HG03135 (cell line): ENCODE measurements around the gene XPNPEP2.

Experiments used
- ATAC-seq: cut with Tn5 transposase; IDR thresholded peaks from one replicate; pipeline ENCODE4 v1.9.1; 2021; ENCODE audit warnings: mild to moderate bottlenecking, moderate library complexity; ENCODE audit not compliant: unreplicated experiment

The XPNPEP2 gene

DNA sequence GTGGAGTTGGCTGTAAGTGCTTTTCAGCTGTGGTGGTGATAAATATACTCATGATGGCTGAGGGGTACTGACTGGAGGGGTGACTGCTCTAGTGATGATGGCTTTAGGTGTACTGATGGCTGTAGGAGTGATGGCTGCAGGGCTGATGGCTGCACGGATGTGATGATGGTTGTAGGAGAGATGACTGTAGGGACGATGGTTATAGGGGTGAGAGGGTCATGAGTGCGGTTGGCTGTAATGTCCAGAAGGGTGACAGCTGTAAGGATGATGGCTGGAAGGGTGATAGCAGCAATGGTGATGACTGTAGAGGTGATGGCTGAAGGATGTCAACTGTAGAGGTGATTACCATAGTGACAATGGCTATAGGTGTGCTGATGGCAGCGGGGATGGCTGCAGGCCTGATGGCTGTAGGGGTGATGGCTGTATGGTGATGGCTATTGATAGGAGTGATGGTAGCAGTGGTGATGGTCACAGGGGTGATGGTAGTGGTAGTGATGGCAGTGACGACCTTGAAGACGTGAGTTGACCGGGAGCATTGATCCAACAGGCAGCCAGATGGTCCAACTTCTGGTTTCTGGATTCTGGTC, 40.4 kb downstream of the XPNPEP2 start:
- ATAC-seq = no peak

DNA sequence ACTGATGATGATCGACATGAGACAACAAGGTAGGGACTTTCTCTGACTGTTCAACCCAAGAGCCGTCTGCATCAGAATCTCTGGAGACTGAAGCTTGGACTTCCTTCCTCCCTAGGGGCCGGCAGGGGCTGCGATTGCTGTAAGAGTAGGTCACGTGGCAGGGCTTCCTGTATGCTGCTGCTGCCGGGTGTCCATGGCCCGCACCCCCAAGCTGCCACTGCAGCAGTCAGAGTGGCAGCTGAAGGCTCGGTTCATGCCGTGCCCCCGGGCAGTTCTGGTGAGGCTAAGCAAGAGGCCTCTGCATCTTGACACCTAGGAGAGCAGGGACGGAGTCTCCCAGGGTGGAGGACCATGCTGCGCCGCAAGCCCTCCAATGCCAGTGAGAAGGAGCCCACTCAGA, 41.0 kb downstream of the XPNPEP2 start, which contains the start of gene SASH3:
Gene SASH3, plus strand, starts transcription at position 203 of the 400 bp plus-strand sequence. Its CDS starts 149 bp downstream, at position 352.
- ATAC-seq = peak; percentile 25

DNA sequence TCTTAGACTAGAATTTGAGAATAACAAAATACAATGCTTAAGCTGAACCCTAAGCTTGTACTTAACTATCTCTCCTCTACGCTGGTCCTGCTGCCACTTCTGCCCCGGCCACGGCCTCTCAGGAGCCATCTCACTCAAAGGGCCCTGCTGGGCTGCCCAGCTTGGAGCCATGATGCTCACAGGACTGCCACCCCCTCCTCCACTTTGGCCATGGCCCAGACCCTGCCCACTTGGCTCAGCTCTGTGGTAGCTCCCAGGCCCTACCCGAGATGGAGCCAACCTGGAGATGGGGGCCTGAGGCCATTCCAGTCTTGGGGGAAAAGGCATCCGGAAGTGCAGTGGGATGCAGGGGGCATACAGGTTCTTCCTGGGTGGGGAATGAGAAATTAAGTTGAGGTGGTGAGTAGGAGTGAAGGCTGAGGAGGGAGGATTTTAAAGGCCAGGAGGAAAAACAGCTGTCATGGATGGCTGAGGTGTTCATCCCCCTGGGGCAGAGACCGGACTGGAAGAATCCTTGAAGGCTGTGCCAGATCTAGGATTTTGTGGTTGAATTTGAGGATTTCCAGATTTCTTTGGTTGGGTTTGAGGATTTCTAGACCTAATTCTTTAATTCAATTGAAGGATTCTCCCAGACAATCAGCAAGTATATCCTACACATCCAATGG, 41.8 kb downstream of the XPNPEP2 start:
- ATAC-seq = no peak

DNA sequence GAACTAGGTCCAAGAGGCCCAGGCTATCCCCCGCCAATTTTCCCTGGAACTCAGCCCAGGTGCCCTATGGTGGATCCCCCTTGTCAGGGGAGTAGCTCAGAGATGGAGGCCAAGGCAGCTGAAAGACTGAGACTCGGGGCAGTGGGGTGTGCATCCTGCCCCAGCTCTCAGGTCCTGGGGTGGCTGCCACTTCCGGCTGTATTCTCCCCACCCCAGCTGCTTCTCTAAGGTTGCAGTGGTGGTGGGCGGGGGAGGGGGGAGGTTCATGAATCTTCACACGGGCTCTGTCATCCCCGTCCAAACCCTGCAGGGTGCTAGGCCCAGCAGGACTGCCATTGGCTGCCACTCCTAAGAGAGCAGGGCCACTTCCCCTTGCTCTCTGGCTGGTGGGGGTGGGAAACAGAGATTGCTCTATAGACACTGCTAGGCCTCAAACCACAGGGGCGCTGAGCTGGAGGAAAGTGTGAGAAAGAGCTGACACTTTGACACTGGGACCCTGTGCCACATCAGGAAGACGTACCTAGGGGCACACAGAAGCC, 42.4 kb downstream of the XPNPEP2 start:
- ATAC-seq = peak; percentile 69

DNA sequence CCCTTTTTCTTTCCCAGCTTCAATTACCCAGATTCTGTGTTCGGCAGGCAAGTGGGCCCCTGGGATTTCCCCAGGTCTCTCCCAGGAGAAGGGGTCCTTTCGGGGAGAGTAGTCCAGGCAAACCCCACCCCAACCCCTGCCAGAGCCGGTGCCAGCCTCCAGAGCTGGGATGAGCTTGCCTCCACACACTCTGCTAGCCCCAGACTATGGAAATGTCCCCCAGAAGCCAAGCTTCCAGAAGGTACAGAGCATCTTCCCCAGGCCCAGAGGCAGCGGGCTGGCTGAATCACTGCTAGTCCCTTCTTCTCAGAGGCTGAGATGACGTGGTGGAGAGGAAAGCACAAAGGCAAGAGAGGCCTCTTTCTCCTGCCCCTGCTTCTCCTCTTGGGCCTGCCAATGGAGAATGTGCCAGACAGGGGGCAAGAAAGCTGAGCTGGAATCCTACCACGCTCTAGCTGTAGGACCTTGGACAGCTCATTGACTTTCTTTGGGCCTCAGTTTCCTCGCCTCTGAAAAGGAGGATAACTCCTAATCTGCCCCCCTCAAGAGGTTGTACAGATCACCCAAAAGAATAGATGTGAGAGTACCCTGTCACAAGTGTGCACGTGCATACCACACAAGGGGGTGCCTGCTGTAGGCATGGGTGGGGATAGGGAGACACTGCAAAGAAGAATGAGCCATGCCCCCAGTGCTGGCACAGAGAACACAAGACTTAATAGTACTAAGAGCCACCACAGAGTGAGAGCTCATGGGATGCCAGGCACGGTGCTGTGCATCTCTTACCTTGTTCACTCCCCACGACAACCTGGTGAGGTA, 43.1 kb downstream of the XPNPEP2 start:
- ATAC-seq = no peak

DNA sequence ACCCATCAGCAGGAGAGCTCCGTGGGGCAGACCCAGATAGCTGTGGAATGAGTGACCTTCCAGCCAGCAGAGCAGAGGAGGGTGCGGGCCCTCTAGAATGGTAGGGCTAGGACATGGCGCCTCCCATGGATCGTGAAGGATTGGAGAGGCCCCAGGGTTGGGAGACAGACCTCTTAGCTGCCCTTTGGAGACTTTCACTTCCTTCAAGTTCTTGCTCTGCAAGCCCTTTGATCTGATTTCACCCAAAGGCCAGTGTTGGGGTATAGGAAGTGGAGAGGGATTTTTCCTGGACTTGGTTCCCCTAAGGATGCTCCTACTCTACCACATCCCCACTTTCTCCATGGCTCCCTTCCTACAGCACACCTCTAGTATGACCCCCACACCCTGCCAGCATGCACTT, 43.9 kb downstream of the XPNPEP2 start:
- no peak for ATAC-seq

DNA sequence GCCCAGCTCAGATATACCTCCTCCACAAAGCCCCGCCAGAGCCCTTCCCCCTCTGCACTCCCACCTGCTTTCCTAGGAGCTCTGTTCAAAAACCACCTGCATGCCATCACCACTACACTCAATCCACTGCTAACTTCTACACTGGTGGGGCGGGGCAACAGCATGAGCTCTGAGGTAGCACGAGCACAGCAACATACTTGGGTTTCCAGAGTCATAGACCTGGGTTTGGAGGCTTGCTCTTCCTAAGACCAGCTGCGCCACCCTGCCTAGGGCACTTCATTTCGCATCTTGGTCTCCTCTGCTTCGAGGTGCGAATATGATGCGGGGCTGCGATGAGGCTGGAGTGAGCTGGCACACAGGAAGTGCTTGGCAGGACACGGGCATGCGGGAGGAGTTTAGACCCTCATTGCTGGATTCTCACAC, 44.5 kb downstream of the XPNPEP2 start:
- ATAC-seq = no peak

DNA sequence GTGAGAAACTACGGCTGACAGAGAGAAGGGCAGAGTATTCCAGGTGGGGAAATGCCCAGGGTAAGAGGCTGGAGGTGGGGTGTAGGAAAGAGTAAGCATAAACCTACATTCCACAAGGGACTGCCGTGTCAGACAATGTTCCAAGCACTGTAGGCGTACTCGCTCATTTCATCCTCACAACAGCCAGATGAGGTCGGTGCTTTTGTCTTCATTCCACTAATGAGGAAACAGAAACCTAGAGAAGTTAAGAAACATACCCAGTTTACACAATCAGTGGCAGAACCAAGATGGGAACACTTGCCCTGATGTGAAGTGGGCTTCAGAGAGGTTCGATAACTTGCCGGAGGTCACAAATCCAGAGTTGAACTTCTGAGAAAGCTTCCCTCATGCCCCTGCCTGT, 45.6 kb downstream of the XPNPEP2 start:
- no peak for ATAC-seq

DNA sequence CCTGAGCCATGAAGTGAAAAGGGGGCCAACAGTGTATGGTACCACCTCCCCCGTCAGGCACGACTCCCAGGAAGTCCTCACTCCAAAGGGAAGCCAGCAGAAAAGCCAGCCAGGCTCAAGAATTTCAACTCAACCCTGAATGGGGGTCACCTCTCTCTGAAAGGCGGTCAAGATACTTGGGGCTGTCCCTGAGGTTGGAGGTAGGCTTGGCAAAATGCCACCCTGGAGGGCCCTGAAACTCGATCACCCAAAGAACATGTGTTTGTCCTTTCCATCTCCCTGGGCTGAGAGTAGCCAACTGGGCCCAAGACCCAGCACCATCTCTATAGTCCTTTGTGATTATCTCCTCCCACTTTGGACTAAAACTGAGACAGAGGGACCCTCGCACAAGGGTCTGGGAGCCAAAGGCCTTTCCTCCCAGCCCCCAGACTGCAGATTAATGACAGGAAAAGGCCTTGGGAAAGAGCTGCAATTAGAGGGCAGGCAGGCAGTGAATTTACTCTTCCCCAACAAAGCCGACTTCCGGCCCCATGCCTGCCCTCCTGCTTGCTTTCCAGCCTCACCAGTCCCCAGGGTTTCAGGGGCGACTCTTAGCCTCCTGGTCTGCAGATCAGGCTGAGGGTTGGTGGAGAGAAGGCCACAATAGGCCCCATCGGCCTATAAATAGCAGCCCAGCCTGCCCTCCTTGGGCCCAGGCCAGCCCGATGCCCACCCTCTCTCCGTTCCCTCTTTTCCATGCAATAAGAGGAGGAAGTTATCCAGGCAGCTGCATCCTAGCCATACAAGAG, 46.6 kb downstream of the XPNPEP2 start:
- ATAC-seq = no peak

DNA sequence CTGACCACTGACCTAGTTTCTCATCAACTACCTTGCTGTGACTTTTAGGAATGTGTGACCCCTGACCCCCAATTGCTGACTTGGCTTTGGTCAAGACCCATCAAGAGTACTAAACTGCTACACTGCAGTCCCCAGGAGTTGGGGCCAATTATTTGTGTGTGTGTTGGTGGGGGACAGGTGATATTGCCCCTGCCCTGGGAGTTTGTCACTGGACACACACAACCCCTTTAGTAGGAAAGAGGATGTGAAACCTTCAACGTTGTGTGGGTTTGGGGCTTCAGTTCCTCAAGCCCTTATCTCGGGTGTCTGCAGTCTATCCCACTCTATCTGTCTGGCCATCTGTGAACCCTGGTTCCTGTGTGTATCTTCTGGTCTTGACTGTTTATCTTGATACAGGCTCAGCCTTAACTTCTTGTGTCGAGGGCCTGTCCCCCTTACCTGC, 47.5 kb downstream of the XPNPEP2 start:
- ATAC-seq = peak; percentile 76

DNA sequence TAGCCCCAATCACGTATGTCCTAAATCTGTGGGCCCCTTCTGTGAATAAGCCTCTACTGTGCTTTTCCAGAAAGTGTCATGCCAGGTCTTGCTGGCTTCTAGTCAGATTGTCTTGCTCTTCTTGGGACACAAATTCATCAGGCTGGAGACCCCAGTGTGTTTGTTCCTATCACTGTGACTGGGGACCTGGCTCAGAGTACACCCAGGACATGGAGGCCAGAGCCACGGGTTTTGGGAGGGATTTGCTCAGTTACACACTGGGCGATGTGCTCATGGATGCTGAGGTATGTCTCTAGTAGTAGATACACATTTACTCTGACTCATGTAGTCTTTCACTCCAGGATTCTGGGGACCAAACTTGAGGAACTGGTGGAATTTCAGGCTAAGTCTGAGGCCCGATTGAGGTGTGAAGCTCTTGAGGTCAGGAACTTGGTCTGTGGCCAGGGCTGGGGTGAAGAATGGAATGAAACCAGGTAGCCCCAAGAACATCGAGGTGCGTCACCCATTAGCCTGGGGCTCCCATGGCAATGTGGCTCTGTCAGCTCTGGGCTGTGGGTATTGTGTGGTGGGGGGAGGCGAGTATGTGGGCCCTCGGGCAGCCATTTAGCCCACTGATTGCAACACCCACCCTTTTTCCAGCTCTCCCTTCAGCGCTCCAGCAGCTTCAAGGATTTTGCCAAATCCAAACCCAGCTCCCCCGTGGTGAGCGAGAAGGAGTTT, 48.7 kb downstream of the XPNPEP2 start:
- no peak for ATAC-seq

DNA sequence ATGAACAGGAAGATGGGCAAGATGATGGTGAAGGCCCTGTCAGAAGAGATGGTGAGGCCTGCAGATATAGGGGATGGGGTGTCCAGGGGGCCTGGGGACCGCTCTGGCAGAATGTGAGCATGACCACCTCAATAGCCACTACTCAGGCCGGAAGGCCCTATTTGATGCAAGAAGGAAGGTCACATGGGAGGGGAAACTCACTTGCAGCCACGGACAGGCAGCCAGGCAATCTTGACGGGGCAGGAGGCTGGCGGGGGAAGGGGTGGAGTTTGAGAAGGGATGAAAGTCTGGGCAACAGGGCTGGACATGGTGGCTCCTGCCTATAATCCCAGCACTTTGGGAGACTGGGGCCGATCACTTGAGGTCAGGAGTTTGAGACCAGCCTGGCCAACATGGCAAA, 49.7 kb downstream of the XPNPEP2 start:
- ATAC-seq = no peak

DNA sequence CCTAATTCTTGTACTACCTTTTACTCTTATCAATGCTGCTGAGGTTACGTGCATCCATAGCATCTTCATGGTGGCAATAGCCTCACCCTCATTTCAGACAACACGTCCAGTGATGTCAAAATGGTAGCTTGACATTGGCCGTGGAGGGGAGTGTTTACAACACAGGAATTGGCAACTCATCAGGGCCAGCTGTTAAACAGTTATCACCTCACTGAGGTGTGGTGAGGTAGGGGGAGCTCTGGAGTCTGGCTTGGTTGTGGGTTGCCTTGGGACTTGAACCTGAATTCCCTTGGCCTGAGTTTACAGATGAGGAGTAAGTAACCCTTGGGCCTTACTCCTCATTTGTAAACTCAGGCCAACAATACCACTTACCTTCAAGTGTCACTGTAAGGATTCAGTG, 51.4 kb downstream of the XPNPEP2 start:
- no peak for ATAC-seq

DNA sequence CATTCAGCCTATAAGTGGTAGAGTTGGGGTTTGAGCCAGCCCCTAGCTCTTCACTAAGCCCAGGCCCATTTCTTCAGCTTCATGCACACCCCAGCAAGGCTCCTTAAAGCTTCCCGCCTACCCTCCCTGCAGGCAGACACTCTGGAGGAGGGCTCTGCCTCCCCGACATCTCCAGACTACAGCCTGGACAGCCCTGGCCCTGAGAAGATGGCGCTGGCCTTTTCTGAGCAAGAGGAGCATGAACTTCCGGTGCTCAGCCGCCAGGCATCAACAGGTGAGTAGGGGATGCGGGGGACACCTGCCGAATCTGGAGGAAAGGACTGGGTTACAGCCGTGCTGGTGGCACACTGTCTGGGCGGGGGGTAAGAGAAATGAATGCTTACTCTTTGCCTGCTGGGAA, 52.0 kb downstream of the XPNPEP2 start:
- no peak for ATAC-seq

DNA sequence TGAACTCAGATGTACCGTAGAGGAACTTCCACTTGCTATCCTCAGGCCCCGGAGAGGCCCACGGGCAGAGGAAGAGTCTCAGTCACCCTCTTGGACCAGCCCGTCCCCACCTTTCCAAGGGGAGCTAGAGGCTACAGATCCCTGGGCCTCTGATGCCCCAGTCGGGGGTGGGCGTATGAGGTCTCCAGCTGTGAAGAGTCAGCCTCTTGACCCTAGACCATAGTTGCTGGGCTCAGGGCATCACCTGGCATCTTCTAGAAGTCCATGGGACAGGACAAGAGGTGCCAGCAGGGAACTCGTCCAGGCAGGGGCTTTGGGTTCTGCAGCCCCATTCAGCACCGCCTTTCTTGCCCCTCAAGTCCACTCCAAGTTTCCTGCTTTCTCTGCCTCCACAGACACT, 52.6 kb downstream of the XPNPEP2 start:
- no peak for ATAC-seq

DNA sequence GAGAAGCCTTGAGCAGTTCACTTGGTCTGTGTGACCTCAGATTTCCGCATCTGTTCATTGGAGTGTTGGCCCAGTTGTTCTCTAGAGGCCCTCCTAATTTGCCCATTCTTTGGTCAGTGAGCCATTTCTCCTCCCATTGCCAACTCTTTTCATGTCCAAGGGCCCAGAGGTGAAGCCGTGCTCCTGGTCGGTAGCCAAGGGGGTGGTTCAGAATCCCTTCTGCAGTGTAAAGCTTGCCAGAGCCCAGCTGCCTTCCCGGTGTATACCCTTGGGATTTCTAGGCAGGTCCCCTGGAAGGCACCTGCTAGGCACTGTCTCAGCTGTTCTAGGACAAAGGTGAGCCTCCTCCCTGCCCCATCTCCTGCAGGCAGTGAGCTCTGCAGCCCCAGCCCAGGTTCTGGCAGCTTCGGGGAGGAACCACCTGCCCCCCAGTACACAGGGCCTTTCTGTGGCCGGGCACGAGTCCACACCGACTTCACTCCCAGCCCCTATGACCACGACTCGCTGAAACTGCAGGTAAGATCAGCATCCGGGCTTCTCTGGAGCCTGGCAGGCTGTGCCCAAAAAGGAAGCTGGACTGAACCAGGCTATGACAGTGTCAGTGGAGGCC, 53.3 kb downstream of the XPNPEP2 start:
- ATAC-seq = no peak

DNA sequence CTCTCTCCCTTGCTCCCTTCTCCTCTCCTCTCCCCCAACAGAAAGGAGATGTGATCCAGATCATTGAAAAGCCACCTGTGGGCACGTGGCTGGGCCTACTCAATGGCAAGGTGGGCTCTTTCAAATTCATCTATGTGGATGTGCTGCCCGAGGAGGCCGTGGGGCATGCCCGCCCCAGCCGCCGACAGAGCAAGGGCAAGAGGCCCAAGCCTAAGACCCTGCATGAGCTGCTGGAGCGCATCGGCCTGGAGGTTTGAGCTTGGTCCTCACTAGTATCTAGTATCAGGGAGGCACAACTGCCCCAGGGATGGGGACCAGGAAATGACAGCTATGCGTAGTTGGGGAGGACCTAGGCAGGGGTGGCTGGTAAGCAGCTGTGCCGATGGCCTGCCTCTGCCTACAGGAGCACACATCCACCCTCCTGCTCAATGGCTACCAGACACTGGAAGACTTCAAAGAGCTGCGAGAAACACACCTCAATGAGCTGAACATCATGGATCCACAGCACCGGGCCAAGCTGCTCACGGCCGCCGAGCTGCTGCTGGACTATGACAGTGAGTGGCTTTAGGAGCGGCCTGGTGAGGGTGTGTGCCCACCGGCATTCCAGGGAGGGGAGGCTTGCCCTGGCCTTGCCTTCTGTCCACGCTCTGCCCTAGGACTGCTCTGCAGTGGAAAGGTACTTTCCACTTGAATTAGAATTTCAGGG, 54.0 kb downstream of the XPNPEP2 start:
- ATAC-seq = no peak

DNA sequence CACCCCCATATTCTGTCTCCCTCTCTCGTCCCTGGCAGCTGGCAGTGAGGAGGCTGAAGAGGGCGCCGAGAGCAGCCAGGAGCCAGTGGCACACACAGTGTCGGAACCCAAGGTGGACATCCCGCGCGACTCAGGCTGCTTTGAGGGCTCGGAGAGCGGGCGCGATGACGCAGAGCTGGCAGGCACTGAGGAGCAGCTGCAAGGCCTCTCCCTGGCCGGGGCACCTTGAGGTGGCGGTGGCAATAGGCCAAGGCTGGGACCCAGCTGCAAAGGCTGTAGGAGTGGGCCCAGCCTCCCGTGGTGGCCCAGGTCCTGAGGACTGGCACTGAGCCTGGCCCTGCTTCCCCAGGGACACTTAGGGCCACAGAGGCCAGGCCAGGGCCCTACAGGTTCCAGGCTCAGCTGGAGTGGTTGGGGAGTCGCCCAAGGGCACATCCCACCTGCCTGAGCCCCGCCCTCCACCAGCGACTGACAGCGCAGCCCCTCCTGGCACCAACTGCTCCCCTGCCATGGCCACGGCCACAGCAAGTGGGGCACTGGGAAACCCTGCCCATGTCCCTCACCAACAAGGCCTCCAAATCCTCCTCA, 54.9 kb downstream of the XPNPEP2 start:
- ATAC-seq = no peak

DNA sequence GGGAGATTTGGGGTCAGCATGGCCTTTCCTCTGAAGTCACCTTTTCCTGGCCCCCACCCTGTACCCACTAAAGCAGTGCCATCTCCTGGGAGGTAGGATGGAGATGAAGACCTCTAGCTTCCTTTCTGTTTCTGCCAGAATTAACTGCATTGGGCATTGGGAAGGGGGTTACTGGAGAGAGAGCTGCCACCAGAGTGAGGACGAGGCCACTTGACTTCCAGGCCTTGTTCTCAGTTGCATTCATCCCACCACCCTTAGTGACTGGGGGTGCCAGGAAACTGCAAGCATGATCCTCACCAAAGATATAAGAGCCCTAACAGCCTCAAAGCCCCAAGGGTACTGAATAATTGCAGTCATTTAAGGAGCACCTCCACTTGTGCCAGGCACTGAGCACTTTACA, 56.8 kb downstream of the XPNPEP2 start:
- ATAC-seq = no peak
